Measurements from ENCODE around the gene ATP2C1.
"Not testable (repeated sequence)": the region's sequence is repeated elsewhere in the genome, so short reads cannot be mapped to it uniquely, and the experiment has no call there.

ATP2C1 gene

GRCh38 chr3:131036200-131036816 lies 142.4 kb downstream of the ATP2C1 start:
- in situ Hi-C loops (cut with MboI; ENCODE audit: low sequenced_read_pairs) = no loop called here

GRCh38 chr3:131036986-131037385 lies 143.1 kb downstream of the ATP2C1 start:
- in situ Hi-C loops (cut with MboI; ENCODE audit: low sequenced_read_pairs) = no loop called here

- in situ Hi-C loops (cut with MboI; ENCODE audit: low sequenced_read_pairs) = no loop called here
These were observed 144.4 kb downstream of the ATP2C1 start for GRCh38 chr3:131038326-131038725.

GRCh38 chr3:131042271-131042985 lies 148.5 kb downstream of the ATP2C1 start:
- in situ Hi-C loops (cut with MboI; ENCODE audit: low sequenced_read_pairs) = not testable (repeated sequence)

GRCh38 chr3:131047582-131047981 lies 153.7 kb downstream of the ATP2C1 start:
- in situ Hi-C loops (cut with MboI; ENCODE audit: low sequenced_read_pairs) = no loop called here

GRCh38 chr3:131048030-131048429 lies 154.1 kb downstream of the ATP2C1 start:
- in situ Hi-C loops (cut with MboI; ENCODE audit: low sequenced_read_pairs) = no loop called here

GRCh38 chr3:131050001-131050400 lies 156.1 kb downstream of the ATP2C1 start:
- in situ Hi-C loops (cut with MboI; ENCODE audit: low sequenced_read_pairs) = no loop called here

GRCh38 chr3:131053043-131053859 lies 159.4 kb downstream of the ATP2C1 start:
- in situ Hi-C loops (cut with MboI; ENCODE audit: low sequenced_read_pairs) = no loop called here
